H9 (cell line): ENCODE data around the gene EXOC3L1. TPM values are rescaled to one million over a fixed set of nuclear protein-coding genes. Genes with fewer than 3 reads are reported as not detected.
A peak's percentile ranks its signal among the peaks of the same experiment; 100 is the strongest.

Source experiments
- DNase-seq: peaks from one replicate; pipeline ENCODE4 v3.0.0-alpha.2; 2017
- H2AFZ ChIP-seq: one replicate; pipeline ENCODE4 v1.6.1; 2013; ENCODE audit warnings: mild to moderate bottlenecking, low read length, control low read depth, moderate library complexity
- H2AK5ac ChIP-seq: 2 replicates; pipeline ENCODE4 v1.6.1; 2013; ENCODE audit warnings: low read length, control low read depth, mixed read lengths; ENCODE audit not compliant: insufficient read length
- H2BK120ac ChIP-seq: one replicate; pipeline ENCODE4 v1.6.1; 2013; ENCODE audit warnings: low read depth, mild to moderate bottlenecking, low read length, control low read depth, inconsistent platforms; ENCODE audit not compliant: poor library complexity, severe bottlenecking
- H2BK12ac ChIP-seq: 2 replicates; pipeline ENCODE4 v1.6.1; 2013; ENCODE audit warnings: low read length, control low read depth, mixed read lengths, low read depth; ENCODE audit not compliant: insufficient read length
- H2BK15ac ChIP-seq: 2 replicates; pipeline ENCODE4 v1.6.1; 2013; ENCODE audit warnings: low read depth, low read length, control low read depth
- H2BK20ac ChIP-seq: one replicate; pipeline ENCODE4 v1.6.1; 2013; ENCODE audit warnings: low read depth, mild to moderate bottlenecking, low read length, control low read depth, inconsistent platforms; ENCODE audit not compliant: poor library complexity, severe bottlenecking
- H2BK5ac ChIP-seq: 2 replicates; pipeline ENCODE4 v1.6.1; 2013; ENCODE audit warnings: low read length, control low read depth, mixed read lengths; ENCODE audit not compliant: insufficient read length
- H3K14ac ChIP-seq: 2 replicates; pipeline ENCODE4 v1.6.1; 2013; ENCODE audit warnings: low read length, control low read depth; ENCODE audit not compliant: insufficient read depth
- H3K18ac ChIP-seq: 2 replicates; pipeline ENCODE4 v1.6.1; 2013; ENCODE audit warnings: low read depth, mild to moderate bottlenecking, mixed read lengths, low read length, control low read depth; ENCODE audit not compliant: insufficient read length
- H3K23ac ChIP-seq: 2 replicates; pipeline ENCODE4 v1.6.1; 2013; ENCODE audit warnings: low read length, control low read depth, mixed read lengths, low read depth; ENCODE audit not compliant: insufficient read length
- H3K23me2 ChIP-seq: 2 replicates; pipeline ENCODE4 v1.6.1; 2013; ENCODE audit warnings: low read depth, mild to moderate bottlenecking, mixed read lengths, low read length, control low read depth; ENCODE audit not compliant: insufficient read length, poor library complexity, severe bottlenecking
- H3K27ac ChIP-seq: 2 replicates; pipeline ENCODE4 v1.5.1; 2013; ENCODE audit warnings: low read length, control low read depth, mixed read lengths, low read depth; ENCODE audit not compliant: insufficient read length
- H3K27me3 ChIP-seq: 2 replicates; pipeline ENCODE4 v1.6.1; 2013; ENCODE audit warnings: low read length, control low read depth, inconsistent platforms; ENCODE audit not compliant: insufficient read depth
- H3K4ac ChIP-seq: 2 replicates; pipeline ENCODE4 v1.6.1; 2013; ENCODE audit warnings: low read depth, mild to moderate bottlenecking, control low read depth, inconsistent platforms, low read length, moderate library complexity
- H3K4me1 ChIP-seq: 2 replicates; pipeline ENCODE4 v1.6.1; 2013; ENCODE audit warnings: low read length, control low read depth, inconsistent platforms; ENCODE audit not compliant: insufficient read depth
- H3K4me2 ChIP-seq: 2 replicates; pipeline ENCODE4 v1.6.1; 2013; ENCODE audit warnings: low read length, control low read depth, mixed read lengths; ENCODE audit not compliant: insufficient read length, insufficient read depth
- H3K56ac ChIP-seq: 2 replicates; pipeline ENCODE4 v1.6.1; 2013; ENCODE audit warnings: low read depth, mild to moderate bottlenecking, mixed read lengths, low read length, control low read depth; ENCODE audit not compliant: insufficient read length
- H3K79me1 ChIP-seq: 2 replicates; pipeline ENCODE4 v1.6.1; 2013; ENCODE audit warnings: low read depth, mild to moderate bottlenecking, moderate library complexity, low read length, control low read depth, inconsistent platforms; ENCODE audit not compliant: insufficient read depth, poor library complexity, severe bottlenecking
- H3K79me2 ChIP-seq: 2 replicates; pipeline ENCODE4 v1.6.1; 2013; ENCODE audit warnings: low read length, control low read depth, inconsistent platforms; ENCODE audit not compliant: insufficient read depth
- H3K9ac ChIP-seq: 2 replicates; pipeline ENCODE4 v1.6.1; 2013; ENCODE audit warnings: low read length, control low read depth, mixed read lengths; ENCODE audit not compliant: insufficient read length; ENCODE audit errors: extremely low read depth
- H3K9me3 ChIP-seq: one replicate; pipeline ENCODE4 v1.6.1; 2013; ENCODE audit warnings: low read depth, low read length, inconsistent platforms; ENCODE audit not compliant: control insufficient read depth
- H3T11ph ChIP-seq: one replicate; pipeline ENCODE4 v1.6.1; 2013; ENCODE audit warnings: mild to moderate bottlenecking, low read length, control low read depth, inconsistent platforms
- H4K20me1 ChIP-seq: one replicate; pipeline ENCODE4 v1.6.1; 2013; ENCODE audit not compliant: control insufficient read depth, insufficient read length, insufficient read depth
- H4K5ac ChIP-seq: 2 replicates; pipeline ENCODE4 v1.6.1; 2013; ENCODE audit warnings: low read depth, mild to moderate bottlenecking, mixed read lengths, low read length, control low read depth; ENCODE audit not compliant: insufficient read length
- H4K8ac ChIP-seq: replicated peaks from 2 replicates; pipeline ENCODE4 v1.6.1; 2013; ENCODE audit warnings: low read length, control low read depth, mixed read lengths, low read depth; ENCODE audit not compliant: insufficient read length
- H4K91ac ChIP-seq: 2 replicates; pipeline ENCODE4 v1.6.1; 2013; ENCODE audit warnings: low read depth, mild to moderate bottlenecking, moderate library complexity, mixed read lengths, low read length, control low read depth; ENCODE audit not compliant: insufficient read length
- H3K27ac Mint-ChIP-seq, 3 experiments: 2 replicates in 2 of 3; 3 replicates in 1 of 3; pipeline ENCODE4 v1.8.0; 2020 to 2021; ENCODE audit warnings: mixed read lengths in 3 of 3, mild to moderate bottlenecking in 1 of 3, moderate library complexity in 1 of 3
- H3K27me3 Mint-ChIP-seq: 2 replicates; pipeline ENCODE4 v1.8.0; 2021; ENCODE audit warnings: low read depth, mild to moderate bottlenecking, moderate library complexity, mixed read lengths
- H3K36me3 Mint-ChIP-seq, 3 experiments: 2 replicates in 2 of 3; 3 replicates in 1 of 3; pipeline ENCODE4 v1.8.0; 2020 to 2021; ENCODE audit warnings: low read depth in 3 of 3, mixed read lengths in 3 of 3; ENCODE audit not compliant: insufficient read depth in 1 of 3
- H3K4me1 Mint-ChIP-seq, 2 experiments: 2 replicates each; pipeline ENCODE4 v1.8.0; 2020; ENCODE audit warnings: mixed read lengths in 2 of 2
- H3K4me3 Mint-ChIP-seq, 2 experiments: 2 replicates in 1 of 2; 3 replicates in 1 of 2; pipeline ENCODE4 v1.8.0; 2020 to 2021; ENCODE audit warnings: mild to moderate bottlenecking in 2 of 2, mixed read lengths in 2 of 2, moderate library complexity in 1 of 2
- H3K9me3 Mint-ChIP-seq, 2 experiments: 2 replicates in 1 of 2; 3 replicates in 1 of 2; pipeline ENCODE4 v1.8.0; 2020; ENCODE audit warnings: mild to moderate bottlenecking in 2 of 2, mixed read lengths in 2 of 2, moderate library complexity in 1 of 2
- CTCF ChIP-seq: fragments of 200-600 bp; sonication (generic); conservative IDR thresholded peaks from 3 replicates; pipeline ENCODE4 v1.8.0; 2021; ENCODE audit warnings: antibody characterized with exemption, mild to moderate bottlenecking
- WGBS: extraction: QIAGEN DNeasy Blood & Tissue Kit; methylation state at CpG from one replicate; pipeline ENCODE4 v1.1.7; 2013; ENCODE audit warnings: missing lambda C conversion rate, low lambda C conversion rate, mixed read lengths; ENCODE audit not compliant: insufficient read length; ENCODE audit errors: extremely low coverage; 5-methylcytosine and 5-hydroxymethylcytosine counted together
- total RNA-seq: library from RNA; stranded (reverse); gene quantifications from 2 replicates; pipeline ENCODE4 v1.2.1, GENCODE V29; 2021

Gene EXOC3L1
- total RNA-seq, 1 experiment from 2014 or later = 3.3 TPM

GRCh38 chr16:67235816-67236562, 46.1 kb upstream of the EXOC3L1 start:
- Mint-ChIP-seq H3K9me3 (no peaks in the 10 kb centered on the region), H3K36me3 (peaks cover 24 to 75% (median 48%) of the 10 kb centered on the region in 3 experiments), H3K4me1 (peaks cover 4 to 10% of the 10 kb centered on the region in 2 experiments; a peak in 3 of 4 replicates), H3K4me3 (peak overlapping the region in 1 of 2 experiments; percentile 51; a peak in 1 of 5 replicates), H3K27me3 (no peaks in the 10 kb centered on the region), H3K27ac (peak overlapping the region; percentile 34 to 48 (median 44); a peak in 3 of 7 replicates)
- Histone ChIP-seq H2BK5ac (no peak overlapping the region), H3K9me3 (no peaks in the 10 kb centered on the region), H3K56ac (no peak overlapping the region), H2BK20ac (no peak overlapping the region), H3K14ac (no peak overlapping the region), H3K23ac (no peak overlapping the region), H3K79me2 (no peaks in the 10 kb centered on the region), H2BK12ac (no peak overlapping the region), H2AK5ac (no peak overlapping the region), H3K4me2 (no peak overlapping the region), H4K91ac (no peak overlapping the region), H3K9ac (no peak overlapping the region), H3K23me2 (no peaks in the 10 kb centered on the region), H2BK15ac (no peak overlapping the region), H3T11ph (no peak overlapping the region), H3K18ac (no peak overlapping the region), H3K4ac (no peak overlapping the region), H3K27me3 (no peaks in the 10 kb centered on the region), H2BK120ac (no peak overlapping the region), H4K20me1 (no peaks in the 10 kb centered on the region), H3K27ac (no peak overlapping the region), H3K4me1 (peaks cover 3% of the 10 kb centered on the region; the same call in 1 of the 2 replicates), H4K8ac (no peak overlapping the region), H2AFZ (no peak overlapping the region), H4K5ac (no peak overlapping the region), H3K79me1 (peaks cover 4% of the 10 kb centered on the region)
- no CpG with 5 or more reads among the region's 17 CpGs for WGBS
- TF ChIP-seq CTCF = no peak
- DNase-seq = peak; percentile 19
